HFF-Myc (cell line): Measurements from ENCODE around the gene ITSN1.

Experiments used
- DNase-seq: peaks from one replicate; pipeline ENCODE4 v3.0.0-alpha.2; 2011; ENCODE audit warnings: low read depth; ENCODE audit errors: extremely low read depth
- H3K4me3 ChIP-seq: replicated peaks from 2 replicates; pipeline ENCODE4 v1.5.1; 2011; ENCODE audit warnings: low read depth, mild to moderate bottlenecking, control low read depth, low read length
- CTCF ChIP-seq: IDR thresholded peaks from 2 replicates; pipeline ENCODE4 v1.5.1; 2012; ENCODE audit warnings: mild to moderate bottlenecking, low read depth, low read length, control low read depth; ENCODE audit errors: missing control alignments

ITSN1 gene

GRCh38 chr21:33650929-33651509, 8.7 kb downstream of the ITSN1 start:
- no peak overlapping the region for H3K4me3 ChIP-seq
- no peak for TF ChIP-seq CTCF
- DNase-seq: no peak

- DNase-seq: no peak
- H3K4me3 ChIP-seq: no peak overlapping the region
- no peak for TF ChIP-seq CTCF
Measured at GRCh38 chr21:33651965-33652680, 9.8 kb downstream of the ITSN1 start.

GRCh38 chr21:33654412-33654811, 12.1 kb downstream of the ITSN1 start:
- no peak for TF ChIP-seq CTCF
- DNase-seq: no peak
- H3K4me3 ChIP-seq: no peak overlapping the region

- DNase-seq: peak; percentile 63
- no peak overlapping the region for H3K4me3 ChIP-seq
- no peak for TF ChIP-seq CTCF
Measured at GRCh38 chr21:33655588-33656221, 13.4 kb downstream of the ITSN1 start.

GRCh38 chr21:33657124-33657820, 15.0 kb downstream of the ITSN1 start:
- no peak overlapping the region for H3K4me3 ChIP-seq
- no peak for DNase-seq
- no peak for TF ChIP-seq CTCF

GRCh38 chr21:33658919-33659567, 16.7 kb downstream of the ITSN1 start:
- no peak for TF ChIP-seq CTCF
- DNase-seq: no peak
- no peak overlapping the region for H3K4me3 ChIP-seq
